Keratinocyte (primary cell): ENCODE results near the gene BSPH1. TPM values are rescaled to one million over a fixed set of nuclear protein-coding genes. Genes with fewer than 3 reads are reported as not detected.

Experiments
- DNase-seq: peaks from one replicate; pipeline ENCODE4 v3.0.0-alpha.2; 2011; ENCODE audit warnings: low read depth, missing footprints, low spot score
- FAIRE-seq: peaks from 2 replicates; lab custom pipeline; 2011; peaks lifted over from hg19 to GRCh38; lab: Jason Lieb, UNC
- H2AFZ ChIP-seq: 2 replicates; pipeline ENCODE4 v1.6.0; 2012; ENCODE audit warnings: low read length, control low read depth, inconsistent platforms; ENCODE audit not compliant: control insufficient read depth
- H3K27ac ChIP-seq: 2 replicates; pipeline ENCODE4 v1.5.1; 2011; ENCODE audit warnings: low read length; ENCODE audit not compliant: control insufficient read depth, insufficient read depth
- H3K27me3 ChIP-seq: 3 replicates; pipeline ENCODE4 v1.6.0; 2011; ENCODE audit warnings: low read length; ENCODE audit not compliant: control insufficient read depth, insufficient read depth; ENCODE audit errors: extremely low read depth
- H3K36me3 ChIP-seq, 2 experiments: 2 replicates in 1 of 2; 3 replicates in 1 of 2; pipeline ENCODE4 v1.5.1; 2011; ENCODE audit warnings: low read length in 2 of 2, mild to moderate bottlenecking in 1 of 2; ENCODE audit not compliant: control insufficient read depth in 2 of 2, insufficient read depth in 2 of 2; ENCODE audit errors: extremely low read depth in 1 of 2
- H3K4me1 ChIP-seq: 3 replicates; pipeline ENCODE4 v1.5.1; 2011; ENCODE audit warnings: low read length; ENCODE audit not compliant: control insufficient read depth, insufficient read depth; ENCODE audit errors: extremely low read depth
- H3K4me2 ChIP-seq: 3 replicates; pipeline ENCODE4 v1.6.0; 2011; ENCODE audit warnings: low read depth, low read length; ENCODE audit not compliant: control insufficient read depth, insufficient read depth; ENCODE audit errors: extremely low read depth
- H3K4me3 ChIP-seq, 3 experiments: fragments of 200-600 bp in 1 of 3; sonication (generic) in 1 of 3; 2 replicates in 2 of 3; 3 replicates in 1 of 3; pipeline ENCODE4 v1.5.1; 2011 to 2016; ENCODE audit warnings: low read length in 3 of 3, mild to moderate bottlenecking in 3 of 3, control low read depth in 2 of 3, inconsistent platforms in 1 of 3, low read depth in 1 of 3, mixed read lengths in 1 of 3, mixed run types in 1 of 3, moderate library complexity in 1 of 3; ENCODE audit not compliant: control insufficient read depth in 2 of 3, insufficient read depth in 2 of 3; ENCODE audit errors: extremely low read depth in 1 of 3
- H3K79me2 ChIP-seq: 2 replicates; pipeline ENCODE4 v1.6.0; 2012; ENCODE audit warnings: low read length; ENCODE audit not compliant: control insufficient read depth, insufficient read depth
- H3K9ac ChIP-seq: 3 replicates; pipeline ENCODE4 v1.6.0; 2011; ENCODE audit warnings: low read length; ENCODE audit not compliant: control insufficient read depth, insufficient read depth; ENCODE audit errors: extremely low read depth
- H3K9me1 ChIP-seq: 3 replicates; pipeline ENCODE4 v1.6.0; 2011; ENCODE audit warnings: low read length; ENCODE audit not compliant: control insufficient read depth, insufficient read depth; ENCODE audit errors: extremely low read depth
- H3K9me3 ChIP-seq: 2 replicates; pipeline ENCODE4 v1.5.1; 2012; ENCODE audit warnings: low read depth, low read length; ENCODE audit not compliant: control insufficient read depth
- H4K20me1 ChIP-seq: 3 replicates; pipeline ENCODE4 v1.6.0; 2011; ENCODE audit warnings: low read length; ENCODE audit not compliant: control insufficient read depth, insufficient read depth; ENCODE audit errors: extremely low read depth
- CTCF ChIP-seq, 3 experiments: IDR thresholded peaks in 1 of 3; conservative IDR thresholded peaks in 1 of 3; optimal IDR thresholded peaks in 1 of 3; 2 replicates in 2 of 3; 3 replicates in 1 of 3; pipeline versions ENCODE3 to v1.5.1; 2011; ENCODE audit warnings: low read length in 3 of 3, mild to moderate bottlenecking in 3 of 3, moderate library complexity in 2 of 3, control low read depth in 1 of 3, inconsistent platforms in 1 of 3; ENCODE audit not compliant: insufficient read depth in 2 of 3; ENCODE audit errors: extremely low read depth in 1 of 3
- EZH2 ChIP-seq: IDR thresholded peaks from one replicate; pipeline ENCODE4 v1.6.1; 2012; ENCODE audit warnings: inconsistent platforms, mild to moderate bottlenecking, low read length, moderate library complexity
- dilution Hi-C: fragments of 300-500 bp; cut with MboI; formaldehyde crosslinking; loops from one replicate; pipeline ENCODE4 v1.7.0; 2020; ENCODE audit warnings: low sequenced_read_pairs; ENCODE audit not compliant: extremely low pct_ligation_motif_present
- polyA plus RNA-seq, 5 experiments: library from polyadenylated mRNA; depleted of rRNA in 3 of 5; stranded (reverse) in 3 of 5; stranded (forward) in 1 of 5; unstranded in 1 of 5; fragments of >200 nt; gene quantifications; 1 replicate in 1 of 5; 2 replicates in 3 of 5; 3 replicates in 1 of 5; pipeline versions ENCODE4 v1.2.1 to v1.2.3, GENCODE V29; 2011 to 2012; ENCODE audit warnings: missing spikeins in 2 of 5, low read depth in 1 of 5, low replicate concordance in 1 of 5

Gene BSPH1
- polyA plus RNA-seq, 1 donor (not counting 4 experiments of a cell fraction or from before 2014, with no cell fraction given), result not detected

GRCh38 chr19:48000846-48001245 lies 8.9 kb upstream of the BSPH1 start:
- TF ChIP-seq CTCF (optimal IDR thresholded peaks at IDR 0.05 in 1 of 3, IDR thresholded peaks at IDR 0.05 in 1 of 3, conservative IDR thresholded peaks at IDR 0.05 in 1 of 3; ENCODE audit: extremely low read depth in 1 of 3, insufficient read depth in 2 of 3, low read length in 3 of 3), result no peak
- TF ChIP-seq EZH2, result no peak
- Histone ChIP-seq H3K9me3 (no peaks in the 10 kb centered on the region), H3K9me1 (no peaks in the 10 kb centered on the region), H3K4me1 (no peaks in the 10 kb centered on the region), H3K79me2 (no peaks in the 10 kb centered on the region), H3K27me3 (no peaks in the 10 kb centered on the region), H3K4me3 (no peak overlapping the region), H4K20me1 (no peaks in the 10 kb centered on the region), H3K27ac (no peak overlapping the region), H2AFZ (no peak overlapping the region), H3K9ac (no peak overlapping the region), H3K36me3 (no peaks in the 10 kb centered on the region), H3K4me2 (no peak overlapping the region)
- FAIRE-seq, result no peak
- dilution Hi-C loops, result no loop called here
- DNase-seq, result no peak

GRCh38 chr19:47998800-47999199 lies 6.8 kb upstream of the BSPH1 start:
- H3K27me3 ChIP-seq, result no peaks in the 10 kb centered on the region

More at GRCh38 chr19:47998800-47999199, 6.8 kb upstream of the BSPH1 start:
- Histone ChIP-seq H3K9ac (no peak overlapping the region), H3K9me3 (no peaks in the 10 kb centered on the region), H3K9me1 (no peaks in the 10 kb centered on the region), H3K4me3 (no peak overlapping the region), H4K20me1 (no peaks in the 10 kb centered on the region), H3K4me1 (no peaks in the 10 kb centered on the region), H3K4me2 (no peak overlapping the region), H3K36me3 (no peaks in the 10 kb centered on the region), H2AFZ (no peak overlapping the region), H3K79me2 (no peaks in the 10 kb centered on the region), H3K27ac (no peak overlapping the region)
- TF ChIP-seq CTCF (optimal IDR thresholded peaks at IDR 0.05 in 1 of 3, IDR thresholded peaks at IDR 0.05 in 1 of 3, conservative IDR thresholded peaks at IDR 0.05 in 1 of 3; ENCODE audit: extremely low read depth in 1 of 3, insufficient read depth in 2 of 3, low read length in 3 of 3), result no peak
- TF ChIP-seq EZH2, result no peak
- FAIRE-seq (no peak), DNase-seq (no peak)
- dilution Hi-C loops, result no loop called here
